HG03066 (cell line): ENCODE measurements around the gene ZNF775.

Source experiments
- ATAC-seq: cut with Tn5 transposase; IDR thresholded peaks from one replicate; pipeline ENCODE4 v1.9.1; 2021; ENCODE audit warnings: low read depth; ENCODE audit not compliant: unreplicated experiment

ZNF775 gene

GRCh38 chr7:150410131-150410530, 31.0 kb downstream of the ZNF775 start:
- no peak for ATAC-seq

- no peak for ATAC-seq
Measured at GRCh38 chr7:150410680-150411346, 31.7 kb downstream of the ZNF775 start.

- no peak for ATAC-seq
Measured at GRCh38 chr7:150411606-150412005, 32.5 kb downstream of the ZNF775 start.

GRCh38 chr7:150412016-150412415, 32.9 kb downstream of the ZNF775 start:
- no peak for ATAC-seq

- ATAC-seq: no peak
Measured at GRCh38 chr7:150412518-150413488, 33.7 kb downstream of the ZNF775 start.

GRCh38 chr7:150413640-150414081, 34.5 kb downstream of the ZNF775 start:
- no peak for ATAC-seq

- no peak for ATAC-seq
Measured at GRCh38 chr7:150415161-150416153, 36.3 kb downstream of the ZNF775 start.

GRCh38 chr7:150417239-150417638, 38.1 kb downstream of the ZNF775 start:
- no peak for ATAC-seq

- ATAC-seq: no peak
Measured at GRCh38 chr7:150417863-150418262, 38.7 kb downstream of the ZNF775 start.

GRCh38 chr7:150420242-150420641, 41.1 kb downstream of the ZNF775 start:
- ATAC-seq: no peak

- ATAC-seq: peak; percentile 96
Measured at GRCh38 chr7:150420987-150421674, 42.0 kb downstream of the ZNF775 start.

GRCh38 chr7:150421831-150422230, 42.7 kb downstream of the ZNF775 start:
- ATAC-seq: no peak

GRCh38 chr7:150425670-150426069, 46.5 kb downstream of the ZNF775 start:
- ATAC-seq: no peak

GRCh38 chr7:150428671-150429451, 49.7 kb downstream of the ZNF775 start:
- no peak for ATAC-seq

GRCh38 chr7:150429699-150430098, 50.6 kb downstream of the ZNF775 start:
- no peak for ATAC-seq

- no peak for ATAC-seq
Measured at GRCh38 chr7:150430465-150431085, 51.4 kb downstream of the ZNF775 start.

GRCh38 chr7:150431839-150432658, 52.9 kb downstream of the ZNF775 start:
- no peak for ATAC-seq
